HepG2 (cell line): ENCODE data around the gene EEF1A1. TPM values are rescaled to one million over a fixed set of nuclear protein-coding genes. Genes with fewer than 3 reads are reported as not detected.
A peak's percentile ranks its signal among the peaks of the same experiment; 100 is the strongest.

Experiments
- ARNTL ChIP-seq: sonication (generic); formaldehyde crosslinking; IDR thresholded peaks from 2 replicates; pipeline ENCODE4 v1.4.0; 2020; ENCODE audit warnings: mild to moderate bottlenecking, missing genetic modification reagents
- FLYWCH1 ChIP-seq: sonication (generic); formaldehyde crosslinking; IDR thresholded peaks from 2 replicates; pipeline ENCODE4 v1.8.1; 2023; ENCODE audit warnings: mild to moderate bottlenecking, missing genetic modification reagents
- HNF1B ChIP-seq: sonication (generic); formaldehyde crosslinking; IDR thresholded peaks from 2 replicates; pipeline ENCODE4 v1.5.1; 2020; ENCODE audit warnings: mild to moderate bottlenecking, moderate library complexity, missing genetic modification reagents
- JDP2 ChIP-seq: sonication (generic); formaldehyde crosslinking; IDR thresholded peaks from 2 replicates; pipeline ENCODE4 v1.8.1; 2022; ENCODE audit warnings: missing genetic modification reagents, borderline replicate concordance
- JUND ChIP-seq: sonication (generic); formaldehyde crosslinking; IDR thresholded peaks from 2 replicates; pipeline ENCODE4 v1.8.0; 2022; ENCODE audit warnings: mild to moderate bottlenecking, missing genetic modification reagents
- KLF12 ChIP-seq: sonication (generic); formaldehyde crosslinking; IDR thresholded peaks from 2 replicates; pipeline ENCODE4 v1.4.0; 2020; ENCODE audit warnings: missing genetic modification reagents, borderline replicate concordance
- MXD3 ChIP-seq: IDR thresholded peaks from 2 replicates; pipeline ENCODE4 v1.6.1; 2016; ENCODE audit warnings: mild to moderate bottlenecking, missing biosample characterization, missing genetic modification reagents
- MXD4 ChIP-seq: IDR thresholded peaks from 2 replicates; pipeline ENCODE4 v1.6.1; 2016; ENCODE audit warnings: mild to moderate bottlenecking, missing biosample characterization, missing genetic modification reagents
- NCOA1 ChIP-seq: sonication (generic); formaldehyde crosslinking; IDR thresholded peaks from 2 replicates; pipeline ENCODE4 v1.9.0; 2021; ENCODE audit warnings: missing genetic modification reagents
- NR3C1 ChIP-seq: sonication (generic); formaldehyde crosslinking; IDR thresholded peaks from 2 replicates; pipeline ENCODE4 v1.4.0; 2020; ENCODE audit warnings: missing genetic modification reagents
- PAF1 ChIP-seq: IDR thresholded peaks from 2 replicates; pipeline ENCODE4 v1.6.1; 2016; ENCODE audit warnings: missing genetic modification reagents, missing compliant biosample characterization
- SP1 ChIP-seq, 2 experiments: fragments of 450-650 bp in 1 of 2; sonication (generic) in 1 of 2; formaldehyde crosslinking in 1 of 2; IDR thresholded peaks; 2 replicates each; pipeline versions ENCODE4 v1.4.0 to v1.6.1; 2016 to 2020; ENCODE audit warnings: missing genetic modification reagents in 1 of 2
- TARDBP ChIP-seq: sonication (generic); formaldehyde crosslinking; IDR thresholded peaks from 2 replicates; pipeline ENCODE4 v1.8.0; 2022; ENCODE audit warnings: mild to moderate bottlenecking, missing genetic modification reagents
- ZBED4 ChIP-seq: sonication (generic); formaldehyde crosslinking; IDR thresholded peaks from 2 replicates; pipeline ENCODE4 v1.4.0; 2020; ENCODE audit warnings: missing genetic modification reagents, borderline replicate concordance
- ZBTB2 ChIP-seq: sonication (generic); formaldehyde crosslinking; IDR thresholded peaks from 2 replicates; pipeline ENCODE4 v1.8.0; 2022; ENCODE audit warnings: low read depth, missing genetic modification reagents
- ZFYVE20 ChIP-seq: sonication (generic); formaldehyde crosslinking; IDR thresholded peaks from 2 replicates; pipeline ENCODE4 v1.8.0; 2023; ENCODE audit warnings: low read depth, mild to moderate bottlenecking, moderate library complexity, missing genetic modification reagents, borderline replicate concordance
- ZNF160 ChIP-seq: sonication (generic); formaldehyde crosslinking; IDR thresholded peaks from 2 replicates; pipeline ENCODE4 v1.8.0; 2022; ENCODE audit warnings: mild to moderate bottlenecking, inconsistent platforms, missing genetic modification reagents
- ZNF180 ChIP-seq: sonication (generic); formaldehyde crosslinking; IDR thresholded peaks from 2 replicates; pipeline ENCODE4 v1.4.0; 2020; ENCODE audit warnings: low read depth, missing genetic modification reagents, borderline replicate concordance
- ZNF234 ChIP-seq: sonication (generic); formaldehyde crosslinking; conservative IDR thresholded peaks from 2 replicates; pipeline ENCODE4 v1.5.1; 2020; ENCODE audit warnings: mild to moderate bottlenecking, missing genetic modification reagents
- ZNF432 ChIP-seq: sonication (generic); formaldehyde crosslinking; IDR thresholded peaks from 2 replicates; pipeline ENCODE4 v1.5.0; 2020; ENCODE audit warnings: missing genetic modification reagents, mild to moderate bottlenecking, borderline replicate concordance
- ZNF496 ChIP-seq: sonication (generic); formaldehyde crosslinking; IDR thresholded peaks from 2 replicates; pipeline ENCODE4 v1.8.1; 2023; ENCODE audit warnings: mild to moderate bottlenecking, moderate library complexity, missing genetic modification reagents; ENCODE audit not compliant: insufficient replicate concordance
- ZNF549 ChIP-seq: sonication (generic); formaldehyde crosslinking; IDR thresholded peaks from 2 replicates; pipeline ENCODE4 v1.5.0; 2020; ENCODE audit warnings: missing genetic modification reagents
- ZNF660 ChIP-seq: sonication (generic); formaldehyde crosslinking; IDR thresholded peaks from 2 replicates; pipeline ENCODE4 v1.5.1; 2020; ENCODE audit warnings: mild to moderate bottlenecking, low read depth, missing genetic modification reagents, borderline replicate concordance
- polyA plus RNA-seq, 8 experiments: library from polyadenylated mRNA; depleted of rRNA in 3 of 8; stranded (reverse) in 7 of 8; unstranded in 1 of 8; fragments of >200 nt; fragmentation: Illumina TruSeq in 4 of 8; extraction: Trizol in 4 of 8; gene quantifications; 2 replicates each; pipeline versions ENCODE4 v1.2.1 to v1.2.3, GENCODE V29; 2011 to 2016; ENCODE audit warnings: low read depth in 4 of 8, missing spikeins in 1 of 8, mixed read lengths in 1 of 8; ENCODE audit not compliant: insufficient read depth in 1 of 8
- total RNA-seq, 5 experiments: library from RNA; depleted of rRNA; stranded (reverse); fragments of >200 nt; fragmentation: Illumina TruSeq; extraction: Trizol; gene quantifications; 2 replicates each; pipeline ENCODE4 v1.2.3, GENCODE V29; 2016; ENCODE audit warnings: low read depth in 1 of 5

The EEF1A1 gene
- total and polyA plus RNA-seq, 2 of the 13 experiments (the other 11 are each of a cell fraction or from before 2014, with no cell fraction given), result 13,726 to 17,172 TPM

- TF ChIP-seq ZNF160 (CRISPR knock-in tag) (peak; percentile 68; the same call in 1 of the 2 replicates), ZNF496 (CRISPR knock-in tag) (no peak), JUND (CRISPR knock-in tag) (0 out of 2 replicates have a peak, but pooled peaks have one; percentile 53), ZNF234 (CRISPR knock-in tag) (no peak), ZNF180 (CRISPR knock-in tag) (no peak), HNF1B (CRISPR knock-in tag) (no peak), ARNTL (CRISPR knock-in tag) (peak; percentile 91), NR3C1 (CRISPR knock-in tag) (no peak), FLYWCH1 (CRISPR knock-in tag) (no peak), KLF12 (peak; percentile 82; the same call in 1 of the 2 replicates), ZNF549 (CRISPR knock-in tag) (no peak), ZNF432 (CRISPR knock-in tag) (no peak), ZFYVE20 (CRISPR knock-in tag) (no peak), TARDBP (CRISPR knock-in tag) (no peak), JDP2 (no peak), MXD3 (CRISPR knock-in tag) (peak; percentile 72; the same call in 1 of the 2 replicates), ZNF660 (CRISPR knock-in tag) (no peak), PAF1 (CRISPR knock-in tag) (no peak), ZBTB2 (CRISPR knock-in tag) (peak; percentile 90), MXD4 (CRISPR knock-in tag) (peak; percentile 84; the same call in 1 of the 2 replicates), ZBED4 (CRISPR knock-in tag) (0 out of 2 replicates have a peak, but pooled peaks have one; percentile 17), NCOA1 (CRISPR knock-in tag) (peak; percentile 69; the same call in 1 of the 2 replicates), SP1 (IDR thresholded peaks at IDR 0.05) (no peak), SP1 (CRISPR knock-in tag; IDR thresholded peaks at IDR 0.05) (no peak)
Measured at GRCh38 chr6:73523434-73524123, 2.7 kb upstream of the EEF1A1 start (continued).
